ENCODE data around the gene STON2. TPM values are rescaled to one million over a fixed set of nuclear protein-coding genes. Genes with fewer than 3 reads are reported as not detected.

Gene STON2
- polyA plus RNA-seq, 2 of the 4 experiments (the other 2 are of a cell fraction), result 0.53 to 1.3 TPM

DNA sequence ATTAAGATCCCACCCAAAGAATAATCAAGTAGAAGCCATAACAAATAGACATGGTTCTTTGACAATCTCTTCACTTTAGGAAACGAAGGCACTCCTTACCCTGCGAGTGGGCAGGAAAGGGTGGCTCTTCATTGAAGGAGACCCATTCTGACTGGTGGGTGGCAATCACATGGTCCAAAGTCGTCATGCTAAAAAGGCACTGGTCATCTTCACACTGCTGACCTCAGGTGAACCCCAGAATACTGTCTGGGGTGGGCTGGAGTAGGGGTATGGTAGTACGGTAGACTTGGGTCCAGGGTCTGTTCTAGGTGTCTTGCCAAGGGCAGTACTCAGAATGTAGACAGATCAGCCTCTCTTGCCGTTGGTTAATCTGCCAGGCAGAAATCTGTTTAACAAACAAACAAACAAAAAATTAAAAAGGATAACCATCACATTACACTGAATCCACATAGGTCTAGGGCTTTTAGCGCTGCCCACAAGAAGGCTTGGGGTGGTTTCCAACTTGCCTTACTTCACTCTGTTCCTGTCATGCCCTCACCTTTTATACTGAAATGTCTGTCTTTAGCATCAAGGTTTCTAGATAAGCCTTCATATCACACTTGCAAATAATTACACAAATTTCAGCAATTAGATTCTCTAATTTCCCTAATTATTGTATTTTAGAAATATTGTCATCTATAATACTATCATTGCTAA lies 1.8 kb downstream of the STON2 start:
- Histone ChIP-seq H3K4me1 (peaks cover 26% of the 10 kb centered on the region), H3K27ac (no peak overlapping the region), H3K4me2 (no peak overlapping the region), H3K9me3 (no peaks in the 10 kb centered on the region), H3K4me3 (no peak overlapping the region)
- ChIA-PET POLR2A (no interaction called here), CTCF (interaction anchor here (1.1 kb wide), 1 partner anchor 55 kb away, joined by 3 read pairs; no protein-coding TSS in a partner anchor)
- no peak for FAIRE-seq
- TF ChIP-seq POLR2A (IDR thresholded peaks at IDR 0.05; ENCODE audit: low read length) (no peak), ZNF302 (CRISPR knock-in tag; IDR thresholded peaks at IDR 0.05) (no peak), MAX (IDR thresholded peaks at IDR 0.05) (no peak), HOXB13 (CRISPR knock-in tag; IDR thresholded peaks at IDR 0.05; ENCODE audit: low read depth) (no peak), FOSB (CRISPR knock-in tag; IDR thresholded peaks at IDR 0.05) (no peak), KDM5A (IDR thresholded peaks at IDR 0.05) (no peak), CBX2 (IDR thresholded peaks at IDR 0.05; ENCODE audit: borderline replicate concordance, low read depth) (no peak), ZC3H11A (IDR thresholded peaks at IDR 0.05) (no peak), RNF2 (IDR thresholded peaks at IDR 0.05; ENCODE audit: borderline replicate concordance, low read depth) (no peak)
- TF ChIP-seq, protein P1, sequence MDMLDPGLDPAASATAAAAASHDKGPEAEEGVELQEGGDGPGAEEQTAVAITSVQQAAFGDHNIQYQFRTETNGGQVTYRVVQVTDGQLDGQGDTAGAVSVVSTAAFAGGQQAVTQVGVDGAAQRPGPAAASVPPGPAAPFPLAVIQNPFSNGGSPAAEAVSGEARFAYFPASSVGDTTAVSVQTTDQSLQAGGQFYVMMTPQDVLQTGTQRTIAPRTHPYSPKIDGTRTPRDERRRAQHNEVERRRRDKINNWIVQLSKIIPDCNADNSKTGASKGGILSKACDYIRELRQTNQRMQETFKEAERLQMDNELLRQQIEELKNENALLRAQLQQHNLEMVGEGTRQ (IDR thresholded peaks at IDR 0.05), result no peak
- TF ChIP-seq, protein P2, sequence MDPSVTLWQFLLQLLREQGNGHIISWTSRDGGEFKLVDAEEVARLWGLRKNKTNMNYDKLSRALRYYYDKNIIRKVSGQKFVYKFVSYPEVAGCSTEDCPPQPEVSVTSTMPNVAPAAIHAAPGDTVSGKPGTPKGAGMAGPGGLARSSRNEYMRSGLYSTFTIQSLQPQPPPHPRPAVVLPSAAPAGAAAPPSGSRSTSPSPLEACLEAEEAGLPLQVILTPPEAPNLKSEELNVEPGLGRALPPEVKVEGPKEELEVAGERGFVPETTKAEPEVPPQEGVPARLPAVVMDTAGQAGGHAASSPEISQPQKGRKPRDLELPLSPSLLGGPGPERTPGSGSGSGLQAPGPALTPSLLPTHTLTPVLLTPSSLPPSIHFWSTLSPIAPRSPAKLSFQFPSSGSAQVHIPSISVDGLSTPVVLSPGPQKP (IDR thresholded peaks at IDR 0.05; ENCODE audit: low read depth, low read length), result no peak
- TF ChIP-seq, protein P3, sequence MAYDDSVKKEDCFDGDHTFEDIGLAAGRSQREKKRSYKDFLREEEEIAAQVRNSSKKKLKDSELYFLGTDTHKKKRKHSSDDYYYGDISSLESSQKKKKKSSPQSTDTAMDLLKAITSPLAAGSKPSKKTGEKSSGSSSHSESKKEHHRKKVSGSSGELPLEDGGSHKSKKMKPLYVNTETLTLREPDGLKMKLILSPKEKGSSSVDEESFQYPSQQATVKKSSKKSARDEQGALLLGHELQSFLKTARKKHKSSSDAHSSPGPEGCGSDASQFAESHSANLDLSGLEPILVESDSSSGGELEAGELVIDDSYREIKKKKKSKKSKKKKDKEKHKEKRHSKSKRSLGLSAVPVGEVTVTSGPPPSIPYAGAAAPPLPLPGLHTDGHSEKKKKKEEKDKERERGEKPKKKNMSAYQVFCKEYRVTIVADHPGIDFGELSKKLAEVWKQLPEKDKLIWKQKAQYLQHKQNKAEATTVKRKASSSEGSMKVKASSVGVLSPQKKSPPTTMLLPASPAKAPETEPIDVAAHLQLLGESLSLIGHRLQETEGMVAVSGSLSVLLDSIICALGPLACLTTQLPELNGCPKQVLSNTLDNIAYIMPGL (CRISPR knock-in tag; IDR thresholded peaks at IDR 0.05; ENCODE audit: borderline replicate concordance), result no peak
- WGBS (ENCODE audit: missing lambda C conversion rate), result 57% methylated on average over 6 of the region's 6 CpGs
- DNase-seq (ENCODE audit: low read depth in 1 of 2, low spot score in 1 of 2), result no peak
- ATAC-seq, result no peak

DNA sequence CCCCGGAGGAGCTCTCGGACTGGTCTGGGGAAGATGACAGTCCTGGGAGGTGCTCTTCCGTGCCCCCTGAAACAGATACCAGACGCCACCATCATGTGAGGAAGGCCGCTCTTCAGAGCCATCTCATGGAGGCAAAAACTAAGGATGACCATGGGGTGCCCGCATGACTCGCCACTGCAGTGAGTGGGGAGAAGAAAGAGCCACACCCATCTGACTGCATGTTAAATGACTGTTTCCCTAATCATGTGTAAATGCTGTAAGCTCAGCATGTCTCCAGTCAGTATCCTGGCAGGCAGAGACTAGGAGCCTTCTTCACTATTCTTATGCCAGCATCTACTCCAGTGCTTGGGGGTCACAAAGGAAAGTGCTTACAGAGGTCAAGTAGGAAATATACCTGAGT lies 4.0 kb downstream of the STON2 start:
- Histone ChIP-seq H3K9me3 (no peaks in the 10 kb centered on the region), H3K4me1 (peaks cover 16% of the 10 kb centered on the region), H3K4me2 (no peak overlapping the region), H3K27ac (no peak overlapping the region), H3K4me3 (no peak overlapping the region)
- ChIA-PET POLR2A (no interaction called here), CTCF (no interaction called here)
- no peak for FAIRE-seq
- WGBS (ENCODE audit: missing lambda C conversion rate), result 74% methylated on average over 6 of the region's 7 CpGs
- no peak for ATAC-seq
- no peak for TF ChIP-seq SMC3 (IDR thresholded peaks at IDR 0.05)
- TF ChIP-seq RARB (CRISPR knock-in tag; IDR thresholded peaks at IDR 0.05), result no peak
- TF ChIP-seq HOXA7 (CRISPR knock-in tag; IDR thresholded peaks at IDR 0.05), result no peak
- TF ChIP-seq SREBF2 (IDR thresholded peaks at IDR 0.05), result no peak
- TF ChIP-seq BHLHE40 (IDR thresholded peaks at IDR 0.05; ENCODE audit: low read depth, low read length), result no peak
- no peak for DNase-seq (ENCODE audit: low read depth in 1 of 2, low spot score in 1 of 2)

DNA sequence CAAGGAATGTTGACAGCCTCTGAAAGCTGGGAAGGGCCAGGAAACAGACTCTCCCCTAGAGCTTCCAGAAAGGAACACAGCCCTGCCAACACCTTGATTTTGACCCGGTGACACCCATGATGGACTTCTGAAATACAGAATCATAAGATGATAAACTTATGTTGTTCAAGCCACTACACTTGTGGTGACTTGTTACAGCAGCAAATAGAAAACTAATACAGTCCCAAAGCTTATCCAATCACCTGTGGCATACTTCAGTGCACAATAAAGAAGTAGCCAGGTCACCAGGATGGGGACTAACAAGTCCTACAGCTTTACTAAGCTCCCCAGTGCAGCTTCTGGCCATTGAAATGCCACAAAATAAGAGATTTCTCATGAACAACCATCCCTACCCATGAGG lies 5.4 kb downstream of the STON2 start:
- Histone ChIP-seq H3K4me3 (no peak overlapping the region), H3K4me2 (no peak overlapping the region), H3K4me1 (peaks cover 2% of the 10 kb centered on the region; the same call in 1 of the 3 replicates), H3K9me3 (no peaks in the 10 kb centered on the region), H3K27ac (no peak overlapping the region)
- FAIRE-seq (no peak), ATAC-seq (no peak), DNase-seq (ENCODE audit: low read depth in 1 of 2, low spot score in 1 of 2) (no peak)
- CTCF ChIA-PET, result no interaction called here
- 0% methylated on average over 1 of the region's 1 CpG for WGBS (ENCODE audit: missing lambda C conversion rate)
- POLR2A ChIA-PET, result no interaction called here
- TF ChIP-seq PHF8 (IDR thresholded peaks at IDR 0.05; ENCODE audit: borderline replicate concordance, low read depth), result no peak
- no peak for TF ChIP-seq EHMT2 (IDR thresholded peaks at IDR 0.05; ENCODE audit: low read depth)
- no peak for TF ChIP-seq JUN (IDR thresholded peaks at IDR 0.05)
- TF ChIP-seq HOXA7 (CRISPR knock-in tag; IDR thresholded peaks at IDR 0.05), result no peak
- no peak for TF ChIP-seq JUNB (IDR thresholded peaks at IDR 0.05)
- TF ChIP-seq TFCP2L1 (CRISPR knock-in tag; IDR thresholded peaks at IDR 0.05), result no peak
- TF ChIP-seq HES2 (IDR thresholded peaks at IDR 0.05), result no peak
- no peak for TF ChIP-seq CEBPB (IDR thresholded peaks at IDR 0.05)
- no peak for TF ChIP-seq GATA3 (IDR thresholded peaks at IDR 0.05; ENCODE audit: borderline replicate concordance)
- TF ChIP-seq MYC (IDR thresholded peaks at IDR 0.05; ENCODE audit: borderline replicate concordance, low read length), result no peak
- no peak for TF ChIP-seq CHD4 (IDR thresholded peaks at IDR 0.05; ENCODE audit: borderline replicate concordance)
- TF ChIP-seq HDAC2 (IDR thresholded peaks at IDR 0.05), result no peak
- TF ChIP-seq, protein P1 (IDR thresholded peaks at IDR 0.05), result no peak
- TF ChIP-seq HOXB13 (CRISPR knock-in tag; IDR thresholded peaks at IDR 0.05; ENCODE audit: low read depth), result no peak
- TF ChIP-seq, protein P4, sequence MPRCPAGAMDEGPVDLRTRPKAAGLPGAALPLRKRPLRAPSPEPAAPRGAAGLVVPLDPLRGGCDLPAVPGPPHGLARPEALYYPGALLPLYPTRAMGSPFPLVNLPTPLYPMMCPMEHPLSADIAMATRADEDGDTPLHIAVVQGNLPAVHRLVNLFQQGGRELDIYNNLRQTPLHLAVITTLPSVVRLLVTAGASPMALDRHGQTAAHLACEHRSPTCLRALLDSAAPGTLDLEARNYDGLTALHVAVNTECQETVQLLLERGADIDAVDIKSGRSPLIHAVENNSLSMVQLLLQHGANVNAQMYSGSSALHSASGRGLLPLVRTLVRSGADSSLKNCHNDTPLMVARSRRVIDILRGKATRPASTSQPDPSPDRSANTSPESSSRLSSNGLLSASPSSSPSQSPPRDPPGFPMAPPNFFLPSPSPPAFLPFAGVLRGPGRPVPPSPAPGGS (IDR thresholded peaks at IDR 0.05), result no peak
- TF ChIP-seq FOXS1 (CRISPR knock-in tag; IDR thresholded peaks at IDR 0.05), result no peak

All from A549 (cell line).